Astrocyte (in vitro differentiated cells and primary cell): ENCODE measurements around the gene CSF1. TPM values are rescaled to one million over a fixed set of nuclear protein-coding genes. Genes with fewer than 3 reads are reported as not detected.

Experiments
- DNase-seq: peaks from one replicate; pipeline ENCODE4 v3.0.0-alpha.2; 2010; ENCODE audit warnings: low read depth
- FAIRE-seq: peaks from 2 replicates; lab custom pipeline; 2011; peaks lifted over from hg19 to GRCh38; lab: Jason Lieb, UNC
- H2AFZ ChIP-seq: 2 replicates; pipeline ENCODE4 v1.6.0; 2012; ENCODE audit warnings: low read depth, low read length, inconsistent platforms
- H3K27ac ChIP-seq: 2 replicates; pipeline ENCODE4 v1.5.1; 2011; ENCODE audit warnings: low read depth, low read length, inconsistent platforms
- H3K27me3 ChIP-seq: 2 replicates; pipeline ENCODE4 v1.6.0; 2011; ENCODE audit warnings: low read length, inconsistent platforms; ENCODE audit not compliant: insufficient read depth
- H3K36me3 ChIP-seq: 2 replicates; pipeline ENCODE4 v1.5.1; 2011; ENCODE audit warnings: low read length, inconsistent platforms; ENCODE audit not compliant: insufficient read depth
- H3K4me1 ChIP-seq: 2 replicates; pipeline ENCODE4 v1.5.1; 2011; ENCODE audit warnings: low read length, inconsistent platforms; ENCODE audit not compliant: insufficient read depth
- H3K4me2 ChIP-seq: 2 replicates; pipeline ENCODE4 v1.6.0; 2012; ENCODE audit warnings: low read length, inconsistent platforms
- H3K4me3 ChIP-seq: 2 replicates; pipeline ENCODE4 v1.5.1; 2011; ENCODE audit warnings: low read depth, mild to moderate bottlenecking, low read length, inconsistent platforms; ENCODE audit not compliant: insufficient read depth
- H3K79me2 ChIP-seq: 2 replicates; pipeline ENCODE4 v1.6.0; 2012; ENCODE audit warnings: mild to moderate bottlenecking, low read length, inconsistent platforms; ENCODE audit not compliant: insufficient read depth
- H3K9ac ChIP-seq: 2 replicates; pipeline ENCODE4 v1.6.0; 2012; ENCODE audit warnings: mild to moderate bottlenecking, low read length, inconsistent platforms
- H3K9me3 ChIP-seq: 2 replicates; pipeline ENCODE4 v1.5.1; 2012; ENCODE audit warnings: low read depth, mild to moderate bottlenecking, low read length, inconsistent platforms; ENCODE audit not compliant: insufficient read depth
- H4K20me1 ChIP-seq: 2 replicates; pipeline ENCODE4 v1.6.0; 2012; ENCODE audit warnings: low read length, inconsistent platforms; ENCODE audit not compliant: insufficient read depth
- H3K27ac Mint-ChIP-seq: one replicate; pipeline ENCODE4 v1.8.0; 2021; ENCODE audit warnings: mild to moderate bottlenecking, mixed read lengths; ENCODE audit not compliant: unreplicated experiment
- H3K27me3 Mint-ChIP-seq: one replicate; pipeline ENCODE4 v1.8.0; 2021; ENCODE audit warnings: low read depth, mixed read lengths; ENCODE audit not compliant: unreplicated experiment
- H3K36me3 Mint-ChIP-seq: one replicate; pipeline ENCODE4 v1.8.0; 2021; ENCODE audit warnings: low read depth, mixed read lengths; ENCODE audit not compliant: unreplicated experiment
- H3K4me1 Mint-ChIP-seq: one replicate; pipeline ENCODE4 v1.8.0; 2021; ENCODE audit warnings: low read depth, mixed read lengths; ENCODE audit not compliant: unreplicated experiment
- H3K4me3 Mint-ChIP-seq: one replicate; pipeline ENCODE4 v1.8.0; 2021; ENCODE audit warnings: mild to moderate bottlenecking, moderate library complexity, mixed read lengths; ENCODE audit not compliant: unreplicated experiment
- H3K9me3 Mint-ChIP-seq: one replicate; pipeline ENCODE4 v1.8.0; 2021; ENCODE audit warnings: mild to moderate bottlenecking, mixed read lengths; ENCODE audit not compliant: unreplicated experiment
- EZH2 ChIP-seq: IDR thresholded peaks from 2 replicates; pipeline ENCODE4 v1.6.1; 2012; ENCODE audit warnings: mild to moderate bottlenecking, low read length, inconsistent platforms; ENCODE audit not compliant: insufficient read depth
- total RNA-seq: library from RNA; stranded (reverse); gene quantifications from 2 replicates; pipeline ENCODE4 v1.2.1, GENCODE V29; 2021
- TF ChIP-seq, protein P1 (sequence below): IDR thresholded peaks from 2 replicates; pipeline ENCODE4 v1.5.1; 2011; ENCODE audit warnings: low read depth, mild to moderate bottlenecking, inconsistent platforms, low read length, moderate library complexity; ENCODE audit not compliant: insufficient read depth

Gene CSF1
- total RNA-seq, 1 donor from 2014 or later, result 12.3 TPM

DNA sequence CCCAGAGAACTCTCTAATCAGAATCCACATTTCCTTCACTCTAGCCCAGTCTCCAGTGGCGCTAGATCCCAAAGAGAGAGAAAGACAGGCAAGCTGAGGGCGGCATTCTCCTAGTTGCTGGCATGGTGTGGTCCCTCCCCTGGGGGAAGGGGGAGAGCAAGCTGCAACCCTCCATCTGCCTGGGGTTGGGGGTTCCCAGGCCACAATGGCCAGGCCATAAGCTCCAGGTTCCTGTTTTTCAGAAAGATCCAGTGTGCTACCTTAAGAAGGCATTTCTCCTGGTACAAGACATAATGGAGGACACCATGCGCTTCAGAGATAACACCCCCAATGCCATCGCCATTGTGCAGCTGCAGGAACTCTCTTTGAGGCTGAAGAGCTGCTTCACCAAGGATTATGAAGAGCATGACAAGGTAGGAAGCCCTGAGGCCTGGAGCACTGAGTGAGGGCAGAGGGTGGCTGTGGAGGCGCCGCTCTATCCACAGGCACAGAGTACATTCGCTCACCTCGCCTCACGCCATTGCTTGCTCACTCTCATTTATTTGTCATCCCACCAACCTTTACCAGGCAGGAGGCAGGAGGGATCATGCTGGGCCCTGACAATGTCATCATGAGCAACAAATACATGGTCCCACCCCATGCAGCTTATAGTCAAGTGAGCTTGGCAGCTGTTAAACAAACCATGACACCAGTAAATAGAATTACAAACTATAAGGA lies 6.6 kb downstream of the CSF1 start:
- Histone ChIP-seq H3K4me1 (peaks cover 13% of the 10 kb centered on the region), H3K36me3 (peaks cover 3% of the 10 kb centered on the region), H3K9ac (no peak overlapping the region), H4K20me1 (peaks cover 57% of the 10 kb centered on the region), H3K79me2 (peaks cover 26% of the 10 kb centered on the region), H3K27me3 (no peaks in the 10 kb centered on the region), H2AFZ (no peak overlapping the region), H3K27ac (no peak overlapping the region), H3K4me2 (no peak overlapping the region), H3K9me3 (no peaks in the 10 kb centered on the region), H3K4me3 (no peak overlapping the region)
- peaks cover 72% of the 10 kb centered on the region for H3K36me3 Mint-ChIP-seq
- FAIRE-seq (no peak), DNase-seq (no peak)
- H3K9me3 Mint-ChIP-seq, result peaks cover 8% of the 10 kb centered on the region
- TF ChIP-seq, protein P1, sequence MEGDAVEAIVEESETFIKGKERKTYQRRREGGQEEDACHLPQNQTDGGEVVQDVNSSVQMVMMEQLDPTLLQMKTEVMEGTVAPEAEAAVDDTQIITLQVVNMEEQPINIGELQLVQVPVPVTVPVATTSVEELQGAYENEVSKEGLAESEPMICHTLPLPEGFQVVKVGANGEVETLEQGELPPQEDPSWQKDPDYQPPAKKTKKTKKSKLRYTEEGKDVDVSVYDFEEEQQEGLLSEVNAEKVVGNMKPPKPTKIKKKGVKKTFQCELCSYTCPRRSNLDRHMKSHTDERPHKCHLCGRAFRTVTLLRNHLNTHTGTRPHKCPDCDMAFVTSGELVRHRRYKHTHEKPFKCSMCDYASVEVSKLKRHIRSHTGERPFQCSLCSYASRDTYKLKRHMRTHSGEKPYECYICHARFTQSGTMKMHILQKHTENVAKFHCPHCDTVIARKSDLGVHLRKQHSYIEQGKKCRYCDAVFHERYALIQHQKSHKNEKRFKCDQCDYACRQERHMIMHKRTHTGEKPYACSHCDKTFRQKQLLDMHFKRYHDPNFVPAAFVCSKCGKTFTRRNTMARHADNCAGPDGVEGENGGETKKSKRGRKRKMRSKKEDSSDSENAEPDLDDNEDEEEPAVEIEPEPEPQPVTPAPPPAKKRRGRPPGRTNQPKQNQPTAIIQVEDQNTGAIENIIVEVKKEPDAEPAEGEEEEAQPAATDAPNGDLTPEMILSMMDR, result no peak
- TF ChIP-seq EZH2, result no peak
- peaks cover 53% of the 10 kb centered on the region for H3K27me3 Mint-ChIP-seq
- no peak overlapping the region for H3K4me3 Mint-ChIP-seq
- H3K4me1 Mint-ChIP-seq, result peaks cover 6% of the 10 kb centered on the region
- no peak overlapping the region for H3K27ac Mint-ChIP-seq

- H3K4me2 ChIP-seq, result no peak overlapping the region
- H3K36me3 ChIP-seq, result peaks cover 3% of the 10 kb centered on the region
- DNase-seq, result no peak
- H3K79me2 ChIP-seq, result peaks cover 22% of the 10 kb centered on the region
- FAIRE-seq, result no peak
- no peak overlapping the region for H3K9ac ChIP-seq
- peaks cover 75% of the 10 kb centered on the region for H3K36me3 Mint-ChIP-seq
- H3K27ac Mint-ChIP-seq, result no peak overlapping the region
- H3K27me3 Mint-ChIP-seq, result peaks cover 51% of the 10 kb centered on the region
- peaks cover 7% of the 10 kb centered on the region for H3K9me3 Mint-ChIP-seq
- no peak for TF ChIP-seq EZH2
- TF ChIP-seq, protein P1, result no peak
- no peak overlapping the region for H3K27ac ChIP-seq
- H3K4me1 ChIP-seq, result peaks cover 6% of the 10 kb centered on the region
- H4K20me1 ChIP-seq, result peaks cover 53% of the 10 kb centered on the region
- no peak overlapping the region for H3K4me3 Mint-ChIP-seq
- H2AFZ ChIP-seq, result no peak overlapping the region
- peaks cover 6% of the 10 kb centered on the region for H3K4me1 Mint-ChIP-seq
- no peak overlapping the region for H3K4me3 ChIP-seq
- no peaks in the 10 kb centered on the region for H3K9me3 ChIP-seq
- no peaks in the 10 kb centered on the region for H3K27me3 ChIP-seq
These were observed 7.3 kb downstream of the CSF1 start for GRCh38 chr1:109917768-109918606.
